GM18951 (cell line): ENCODE measurements around the gene RHOBTB1.
"Not testable (repeated sequence)": the region's sequence is repeated elsewhere in the genome, so short reads cannot be mapped to it uniquely, and the experiment has no call there.

Experiments
- POLR2A ChIP-seq: IDR thresholded peaks from 4 replicates; pipeline ENCODE4 v1.6.1; 2011; ENCODE audit warnings: mild to moderate bottlenecking; ENCODE audit not compliant: insufficient read length, insufficient read depth; ENCODE audit errors: extremely low read depth
- in situ Hi-C: fragments of 300-500 bp; cut with MboI; formaldehyde crosslinking; loops from one replicate; pipeline ENCODE4 v1.12.0; 2022; ENCODE audit warnings: low sequenced_read_pairs, mixed read lengths, inconsistent platforms; ENCODE audit not compliant: unreplicated experiment

The RHOBTB1 gene

GRCh38 chr10:60916025-60916424 lies 28.0 kb downstream of the RHOBTB1 start:
- in situ Hi-C loops: no loop called here
- TF ChIP-seq POLR2A: no peak

DNA sequence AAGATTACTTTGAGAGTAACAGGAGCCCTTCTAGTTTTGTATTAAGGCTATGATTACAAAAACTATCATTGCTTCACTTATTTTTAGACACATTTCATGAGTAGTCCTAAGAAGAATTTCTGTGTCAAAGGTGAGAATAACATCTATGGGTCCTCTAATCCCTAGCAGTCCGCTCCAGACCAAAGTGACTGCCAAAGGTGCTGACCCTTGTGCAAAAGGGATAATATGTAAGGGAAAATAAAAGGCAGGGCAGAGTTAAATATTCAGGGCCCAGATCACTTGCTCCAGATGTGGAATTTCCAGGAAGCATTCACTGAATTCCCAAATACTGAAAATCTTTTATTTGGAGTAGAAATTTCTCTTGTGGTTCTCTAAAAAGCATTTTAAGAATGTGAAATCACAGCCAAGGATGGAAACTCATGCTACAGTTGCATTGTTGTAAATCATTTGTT lies 29.3 kb downstream of the RHOBTB1 start:
- in situ Hi-C loops: no loop called here
- TF ChIP-seq POLR2A: no peak

GRCh38 chr10:60913657-60914056 lies 30.3 kb downstream of the RHOBTB1 start:
- TF ChIP-seq POLR2A: no peak
- in situ Hi-C loops: no loop called here

GRCh38 chr10:60913071-60913470 lies 30.9 kb downstream of the RHOBTB1 start:
- TF ChIP-seq POLR2A: no peak
- in situ Hi-C loops: no loop called here

DNA sequence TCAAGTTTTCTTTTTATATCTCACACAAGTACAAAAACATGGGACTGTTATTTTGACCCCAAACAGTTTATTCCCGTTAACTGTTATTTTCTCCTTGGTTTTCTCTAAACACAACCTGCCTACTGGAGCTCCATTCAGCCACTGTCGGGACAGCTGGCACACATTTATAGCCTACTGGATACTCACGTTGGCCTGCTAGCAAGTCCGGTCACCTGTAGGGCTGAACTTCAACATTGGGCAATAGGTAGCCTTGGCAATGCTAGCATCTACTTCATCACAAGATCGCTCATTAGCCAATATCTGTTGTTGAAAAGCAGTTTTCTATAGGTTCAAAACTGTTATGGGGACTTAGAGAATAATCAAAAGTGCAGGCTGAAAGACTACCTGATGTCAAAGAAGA lies 32.3 kb downstream of the RHOBTB1 start:
- no peak for TF ChIP-seq POLR2A
- in situ Hi-C loops: no loop called here

DNA sequence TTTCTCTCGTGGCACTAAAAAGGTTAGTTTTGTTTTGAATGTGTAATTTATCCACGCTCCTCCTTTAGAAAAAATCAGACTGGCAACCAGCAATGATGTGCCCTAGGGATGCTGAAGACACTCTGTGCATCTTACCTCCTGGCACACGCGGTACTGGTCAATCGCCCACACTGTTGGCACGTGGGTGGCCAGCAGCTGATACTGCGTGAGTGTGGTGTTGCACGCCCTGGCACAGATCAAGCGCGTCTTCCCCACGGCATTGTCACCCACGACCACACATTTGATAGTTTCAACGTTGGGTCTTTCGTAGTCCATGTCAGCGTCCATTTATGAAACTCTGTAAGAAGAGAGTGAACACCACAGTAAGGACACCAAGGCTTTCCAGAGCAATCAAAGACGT lies 32.8 kb downstream of the RHOBTB1 start:
- no peak for TF ChIP-seq POLR2A
- in situ Hi-C loops: no loop called here

DNA sequence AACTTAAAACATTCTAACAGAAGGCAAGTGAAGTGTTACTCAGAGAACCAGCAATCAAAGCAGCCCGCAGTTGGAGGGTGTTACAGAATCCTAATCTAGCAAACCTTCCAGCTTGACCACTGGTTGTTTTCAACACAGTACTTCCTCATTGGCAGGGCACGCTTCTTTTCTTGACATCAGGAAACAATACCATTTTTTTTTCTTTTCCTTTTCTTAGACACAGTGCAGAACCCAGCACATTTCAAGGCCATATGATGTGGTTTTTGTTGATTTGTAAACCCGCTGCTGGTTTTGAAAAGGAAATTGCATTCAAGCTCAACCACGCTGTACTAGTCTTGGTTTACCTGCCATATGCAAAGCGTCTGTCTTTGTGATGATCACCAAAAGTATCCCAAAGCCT lies 33.4 kb downstream of the RHOBTB1 start:
- no peak for TF ChIP-seq POLR2A
- in situ Hi-C loops: no loop called here

GRCh38 chr10:60908896-60909295 lies 35.1 kb downstream of the RHOBTB1 start:
- in situ Hi-C loops: no loop called here

DNA sequence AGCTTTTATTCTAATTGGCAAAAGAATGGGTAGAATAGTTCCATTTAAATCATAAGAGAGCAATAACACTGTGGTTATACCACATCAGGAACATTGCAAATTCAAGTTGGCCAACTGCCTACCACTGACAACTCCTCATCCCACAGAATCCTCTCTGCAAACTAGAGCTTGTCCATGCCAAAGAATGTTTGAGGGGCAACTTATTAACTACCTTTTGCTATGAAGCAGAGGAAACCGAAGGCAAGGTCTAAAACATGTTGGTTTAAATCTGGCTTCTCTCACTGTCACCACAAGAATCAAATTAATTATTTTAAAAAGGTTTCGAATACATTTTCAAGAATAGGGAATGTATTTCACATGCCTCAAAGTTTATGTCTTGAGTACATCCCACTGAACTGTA lies 36.0 kb downstream of the RHOBTB1 start:
- no peak for TF ChIP-seq POLR2A
- in situ Hi-C loops: no loop called here

More at GRCh38 chr10:60908896-60909295, 35.1 kb downstream of the RHOBTB1 start:
- no peak for TF ChIP-seq POLR2A

GRCh38 chr10:60907236-60907635 lies 36.7 kb downstream of the RHOBTB1 start:
- in situ Hi-C loops: no loop called here
- TF ChIP-seq POLR2A: no peak

DNA sequence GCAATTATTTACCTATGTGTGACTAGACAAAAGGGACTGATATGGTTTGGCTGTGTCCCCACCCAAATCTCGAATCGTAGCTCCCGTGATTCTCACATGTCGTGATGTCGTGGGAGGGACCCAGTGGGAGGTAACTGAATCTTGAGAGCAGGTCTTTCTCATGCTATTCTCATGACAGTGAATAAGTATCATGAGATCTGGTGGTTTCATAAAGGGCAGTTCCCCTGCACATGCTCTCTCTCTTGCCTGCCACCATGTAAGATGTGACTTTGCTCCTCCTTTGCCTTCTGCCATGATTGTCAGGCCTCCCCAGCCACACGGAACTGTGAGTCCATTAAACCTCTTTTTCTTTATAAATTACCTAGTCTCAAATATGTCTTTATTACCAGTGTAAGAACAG lies 37.2 kb downstream of the RHOBTB1 start:
- in situ Hi-C loops: not testable (repeated sequence)

GRCh38 chr10:60906411-60906810 lies 37.6 kb downstream of the RHOBTB1 start:
- in situ Hi-C loops: no loop called here
- TF ChIP-seq POLR2A: no peak

DNA sequence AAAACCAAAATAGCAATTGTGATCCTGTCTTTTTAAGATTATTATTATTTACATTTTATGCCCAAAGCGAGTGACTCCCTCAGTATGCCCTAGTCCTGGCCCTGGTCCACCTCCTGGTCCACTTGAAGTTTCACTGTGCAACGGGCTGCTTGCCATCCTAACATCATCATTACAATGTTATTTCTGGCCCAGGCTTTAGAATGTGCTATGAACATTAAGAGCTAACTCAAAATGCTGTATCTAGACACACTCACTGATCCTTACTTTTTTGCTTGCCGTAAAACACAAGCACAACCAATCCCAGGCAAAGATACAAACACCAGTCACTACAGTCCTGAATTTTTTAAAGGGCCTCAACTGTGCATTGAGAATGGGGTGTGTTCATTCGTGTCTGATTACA lies 38.4 kb downstream of the RHOBTB1 start:
- in situ Hi-C loops: no loop called here
- no peak for TF ChIP-seq POLR2A

DNA sequence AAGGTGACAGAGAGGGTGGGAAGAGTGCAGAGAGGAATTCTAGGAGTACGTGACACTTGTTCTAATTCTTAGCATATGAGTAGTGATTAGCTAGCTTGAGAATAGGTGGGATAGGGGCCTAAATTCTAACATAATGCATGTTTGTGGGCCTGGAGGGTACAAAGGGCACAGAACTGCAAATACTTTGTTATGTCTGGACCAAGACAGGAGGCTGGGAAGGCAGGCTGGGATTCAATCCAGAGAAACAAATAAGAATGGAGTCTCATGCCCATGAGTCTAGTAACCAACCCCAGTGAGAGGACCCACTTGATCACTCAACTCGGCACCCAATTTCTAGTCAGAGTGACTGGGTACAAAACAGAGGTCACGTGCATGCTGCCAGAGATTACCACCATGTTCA lies 40.9 kb downstream of the RHOBTB1 start:
- in situ Hi-C loops: no loop called here
- TF ChIP-seq POLR2A: no peak

GRCh38 chr10:60901561-60902235 lies 42.3 kb downstream of the RHOBTB1 start:
- no peak for TF ChIP-seq POLR2A
- in situ Hi-C loops: no loop called here

DNA sequence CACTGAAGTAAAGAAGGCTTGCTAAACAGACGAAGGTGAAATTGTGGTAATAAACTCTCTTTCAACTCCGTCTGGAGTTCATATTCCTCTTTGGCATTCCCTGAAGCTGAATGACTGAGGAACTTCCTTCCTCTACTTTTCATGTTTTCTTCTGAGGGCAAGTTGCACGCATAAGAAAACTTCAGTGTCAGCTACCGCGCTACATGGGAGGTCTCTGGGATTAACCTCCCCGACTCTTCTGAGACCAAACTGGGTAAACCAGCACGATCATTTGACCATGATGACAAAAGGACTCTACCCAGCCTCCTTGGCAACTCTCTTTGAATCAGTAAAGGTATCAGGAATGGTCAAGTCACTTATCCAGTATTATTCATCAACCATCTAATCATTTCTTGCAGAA lies 44.7 kb downstream of the RHOBTB1 start:
- TF ChIP-seq POLR2A: no peak
- in situ Hi-C loops: no loop called here
